ENCODE measurements around the gene RUBCNL.

Gene RUBCNL

DNA sequence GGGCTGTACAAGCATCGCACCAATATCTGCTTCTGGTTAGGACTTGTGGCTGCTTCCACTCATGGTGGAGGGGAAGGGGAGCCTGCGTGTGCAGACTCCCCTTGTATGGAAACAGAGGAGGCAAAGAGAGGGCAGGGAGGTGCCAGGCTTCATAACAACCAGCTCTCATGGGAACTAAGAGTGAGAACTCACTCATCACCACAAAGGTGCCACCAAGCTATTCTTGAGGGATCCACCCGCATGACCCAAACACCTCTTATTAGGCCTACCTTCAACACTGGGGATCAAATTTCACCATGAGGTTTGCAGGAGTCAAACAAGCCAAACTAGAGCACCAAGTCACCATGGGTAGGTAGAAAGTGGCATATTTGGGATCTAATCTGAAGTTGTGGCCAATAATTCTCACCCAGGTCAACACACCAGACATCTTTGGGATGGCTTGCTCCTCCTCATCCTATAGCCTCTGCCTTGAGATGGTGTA is 46.4 kb downstream of the RUBCNL start:
- no peak for DNase-seq (ENCODE audit: low spot score)

DNA sequence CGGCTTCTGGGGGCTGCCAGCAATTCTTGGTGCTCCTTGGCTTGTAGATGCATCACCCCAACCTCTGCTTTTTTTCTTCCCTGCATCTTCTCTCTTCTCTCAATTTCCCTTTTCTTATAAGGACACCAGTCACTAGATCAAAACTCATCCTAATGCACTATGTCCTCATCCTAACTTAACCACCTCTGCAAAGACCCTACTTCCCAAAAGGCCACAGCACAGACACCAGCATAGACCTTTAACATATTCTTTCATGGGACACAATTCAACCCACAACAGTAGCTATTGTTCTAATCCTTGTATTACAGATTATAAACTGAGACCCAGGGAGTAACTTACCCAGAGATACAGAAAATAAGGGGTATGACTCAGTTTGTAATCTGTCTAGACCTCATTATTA is 47.0 kb downstream of the RUBCNL start:
- no peak for DNase-seq (ENCODE audit: low spot score)

DNA sequence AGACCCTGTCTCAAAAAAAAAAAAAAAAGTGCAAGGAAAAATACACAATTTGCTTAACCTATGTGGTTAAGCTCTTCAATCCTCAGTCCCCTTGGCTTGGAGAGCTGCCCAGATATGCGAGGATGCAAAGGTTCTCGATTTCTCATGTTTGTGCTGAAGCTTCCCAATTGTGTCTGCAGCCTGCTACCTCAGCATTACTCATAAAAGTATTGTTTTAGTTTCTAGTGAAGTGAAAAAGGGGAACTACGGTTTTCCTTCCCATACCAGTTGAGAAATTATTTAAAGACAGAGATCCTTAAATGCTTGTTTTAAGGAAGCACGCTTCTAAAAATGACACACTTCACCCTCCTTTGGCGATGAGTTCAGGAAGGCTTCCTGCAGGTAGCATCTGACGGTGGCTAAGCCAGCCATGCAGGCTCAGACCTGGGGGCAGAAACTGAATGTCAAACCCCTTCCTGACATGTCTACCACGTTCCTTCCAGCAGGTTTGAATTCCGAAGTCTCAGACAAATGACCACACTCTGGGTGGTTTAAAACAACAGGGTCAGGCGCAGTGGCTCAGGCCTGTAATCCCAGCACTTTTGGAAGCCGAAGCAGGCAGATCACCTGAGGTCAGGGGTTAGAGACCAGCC is 47.9 kb downstream of the RUBCNL start:
- DNase-seq (ENCODE audit: low spot score) = peak; percentile 80

- DNase-seq (ENCODE audit: low spot score) = no peak
These were observed 49.4 kb downstream of the RUBCNL start for GRCh38 chr13:46337700-46338099.

- no peak for DNase-seq (ENCODE audit: low spot score)
These were observed 52.8 kb downstream of the RUBCNL start for GRCh38 chr13:46334035-46334822.

- DNase-seq (ENCODE audit: low spot score) = no peak
These were observed 54.3 kb downstream of the RUBCNL start for GRCh38 chr13:46332772-46333171.

DNA sequence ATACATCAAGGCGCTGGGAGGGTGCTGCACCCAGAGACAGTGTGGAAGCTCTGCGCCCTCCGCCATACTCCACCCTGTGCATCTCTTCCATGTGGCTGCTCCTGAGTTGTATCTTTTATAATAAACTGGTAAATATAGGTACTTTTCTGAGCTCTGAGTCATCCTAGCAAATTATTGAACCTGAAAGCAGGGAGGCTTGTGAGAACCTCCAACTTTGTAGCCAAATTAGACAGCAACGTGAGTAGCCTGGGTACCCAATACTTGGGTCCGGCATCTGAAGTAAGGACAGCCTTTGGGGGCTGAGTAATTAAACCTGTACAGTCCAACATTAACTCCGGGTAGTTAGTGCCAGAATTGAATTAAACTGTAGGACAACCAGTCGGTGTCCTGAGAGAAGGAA is 57.4 kb downstream of the RUBCNL start:
- no peak for DNase-seq (ENCODE audit: low spot score)

- no peak for DNase-seq (ENCODE audit: low spot score)
These were observed 59.8 kb downstream of the RUBCNL start for GRCh38 chr13:46327246-46327645.

- no peak for DNase-seq (ENCODE audit: low spot score)
These were observed 62.1 kb downstream of the RUBCNL start for GRCh38 chr13:46324976-46325375.

DNA sequence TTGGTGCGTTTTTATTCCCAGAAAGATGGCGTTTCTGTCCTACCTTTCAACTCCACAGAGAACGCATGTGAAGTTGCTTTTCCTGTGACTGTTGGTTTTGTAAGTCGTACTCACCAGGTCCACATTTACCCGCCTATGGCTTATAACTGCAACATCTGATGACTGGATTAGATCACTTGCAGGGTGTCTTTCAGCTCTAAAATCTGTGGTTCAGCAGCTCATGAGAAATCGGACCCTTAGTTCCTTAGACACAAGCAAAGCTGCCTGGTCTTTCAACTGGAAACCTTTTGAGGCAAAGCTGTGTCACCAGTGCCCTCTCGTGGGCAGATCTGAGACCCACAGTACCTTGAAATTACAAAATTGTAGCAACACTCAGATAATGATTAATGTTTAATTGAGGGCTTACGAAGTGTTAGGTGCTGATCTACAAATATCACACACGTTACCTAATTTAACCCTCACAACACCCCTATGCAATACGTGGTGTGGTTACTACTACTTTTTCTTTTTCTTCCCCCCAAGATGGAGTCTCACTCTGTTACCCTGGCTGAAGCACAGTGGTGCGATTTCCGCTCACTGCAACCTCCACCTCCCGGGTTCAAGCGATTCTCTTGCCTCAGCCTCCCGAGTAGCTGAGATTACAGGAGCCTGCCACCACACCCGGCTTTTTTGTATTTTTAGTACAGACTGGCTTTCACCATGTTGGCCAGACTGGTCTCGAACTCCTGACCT is 65.4 kb downstream of the RUBCNL start:
- peak; percentile 61 for DNase-seq (ENCODE audit: low spot score)

DNA sequence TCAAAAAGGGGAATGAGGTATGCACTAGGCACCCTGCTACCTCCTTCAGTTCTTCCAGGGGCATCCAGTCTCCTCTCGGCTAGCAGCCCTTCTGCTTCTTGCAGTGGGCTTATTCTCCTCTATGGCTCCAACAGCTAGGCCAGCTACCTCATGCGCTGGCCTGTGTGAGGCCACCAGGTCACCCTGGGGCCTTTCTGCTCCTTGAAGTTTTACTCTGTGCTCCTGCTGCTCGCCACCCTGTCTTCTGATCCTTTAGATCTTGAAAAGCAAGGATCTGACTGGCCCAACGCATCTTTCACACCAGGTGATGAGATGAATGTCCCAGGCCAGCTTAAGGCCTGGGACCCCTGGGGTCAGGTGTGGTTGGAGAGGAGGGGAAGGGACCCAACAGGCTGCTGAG is 66.2 kb downstream of the RUBCNL start:
- DNase-seq (ENCODE audit: low spot score) = no peak

DNA sequence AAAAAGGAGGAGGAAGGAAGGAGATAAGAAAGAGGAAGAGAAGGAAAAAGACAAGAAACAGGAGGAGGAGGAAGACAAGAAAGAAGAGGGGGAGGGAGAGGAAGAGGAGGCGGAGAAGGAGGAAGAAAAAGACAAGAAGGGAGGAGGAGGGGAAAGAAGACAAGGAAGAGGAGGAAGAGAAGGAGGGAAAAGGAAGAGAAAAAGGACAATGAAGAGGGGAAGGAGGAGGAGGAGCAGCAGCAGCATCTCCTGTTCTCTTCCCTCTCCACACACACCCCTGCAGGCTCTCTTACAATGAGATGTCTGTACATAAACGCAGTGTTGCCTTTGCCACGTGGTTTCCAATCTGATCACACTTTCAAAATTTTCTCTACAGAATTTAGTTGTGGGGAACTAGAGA is 66.6 kb downstream of the RUBCNL start:
- DNase-seq (ENCODE audit: low spot score) = no peak

DNA sequence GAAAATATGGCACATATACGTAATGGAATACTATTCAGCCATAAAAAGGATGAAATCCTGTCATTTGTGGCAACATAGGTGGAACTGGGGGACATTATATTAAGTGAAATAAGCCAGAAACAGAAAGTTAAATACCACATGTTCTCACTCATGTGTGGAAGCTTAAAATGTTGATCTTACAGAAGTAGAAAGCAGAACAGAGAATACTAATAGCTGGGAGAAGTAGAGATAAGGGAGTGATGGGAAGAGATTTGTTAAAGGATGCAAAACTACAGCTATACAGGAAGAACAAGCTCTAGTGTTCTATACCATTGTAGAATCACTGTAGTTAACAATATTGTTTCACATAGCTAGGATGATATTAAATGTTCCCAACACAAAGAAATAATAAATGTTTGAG is 68.1 kb downstream of the RUBCNL start:
- no peak for DNase-seq (ENCODE audit: low spot score)

DNA sequence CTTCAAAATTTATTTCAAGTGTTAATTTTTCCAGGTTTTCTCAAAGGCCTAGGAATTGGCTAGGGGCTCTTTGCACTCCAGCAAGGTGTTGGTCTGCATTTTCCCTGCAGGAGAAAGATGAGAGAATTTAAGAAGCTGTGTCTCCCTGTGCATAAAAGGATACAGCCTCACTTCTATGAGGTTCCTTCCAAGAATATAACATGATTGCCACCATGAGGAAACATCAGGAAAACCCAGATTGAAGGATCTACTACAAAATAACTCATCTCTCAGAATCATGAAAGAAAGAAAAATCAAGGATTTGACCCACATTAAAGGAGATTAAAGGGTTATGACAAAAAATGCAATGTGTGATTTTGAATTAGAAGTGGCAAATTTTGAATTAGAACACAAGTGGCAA is 69.9 kb downstream of the RUBCNL start:
- DNase-seq (ENCODE audit: low spot score) = no peak

GRCh38 chr13:46315491-46316075 is 71.5 kb downstream of the RUBCNL start:
- DNase-seq (ENCODE audit: low spot score) = no peak

- DNase-seq (ENCODE audit: low spot score) = no peak
These were observed 72.0 kb downstream of the RUBCNL start for GRCh38 chr13:46315036-46315435.

DNA sequence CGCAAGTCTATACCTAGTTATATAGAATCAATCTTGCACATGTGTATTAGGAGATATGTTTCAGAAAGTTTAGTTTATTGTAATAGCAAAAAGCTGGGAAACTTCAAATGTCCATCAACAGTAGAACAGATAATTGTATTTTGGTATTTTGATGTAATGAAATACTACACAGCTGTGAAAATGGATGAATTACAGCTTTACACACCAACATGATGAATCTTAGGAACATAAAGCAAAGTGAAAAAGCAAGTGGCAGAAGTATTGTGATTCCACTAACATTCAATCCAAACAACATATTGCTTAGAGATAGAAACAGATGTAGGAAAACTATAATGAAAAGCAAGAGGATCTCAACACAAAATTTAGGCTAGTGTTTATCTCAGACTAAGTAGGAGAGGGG is 72.5 kb downstream of the RUBCNL start:
- DNase-seq (ENCODE audit: low spot score) = no peak

- no peak for DNase-seq (ENCODE audit: low spot score)
These were observed 73.4 kb downstream of the RUBCNL start for GRCh38 chr13:46313432-46314257.

GRCh38 chr13:46313024-46313423 is 74.0 kb downstream of the RUBCNL start:
- no peak for DNase-seq (ENCODE audit: low spot score)

DNA sequence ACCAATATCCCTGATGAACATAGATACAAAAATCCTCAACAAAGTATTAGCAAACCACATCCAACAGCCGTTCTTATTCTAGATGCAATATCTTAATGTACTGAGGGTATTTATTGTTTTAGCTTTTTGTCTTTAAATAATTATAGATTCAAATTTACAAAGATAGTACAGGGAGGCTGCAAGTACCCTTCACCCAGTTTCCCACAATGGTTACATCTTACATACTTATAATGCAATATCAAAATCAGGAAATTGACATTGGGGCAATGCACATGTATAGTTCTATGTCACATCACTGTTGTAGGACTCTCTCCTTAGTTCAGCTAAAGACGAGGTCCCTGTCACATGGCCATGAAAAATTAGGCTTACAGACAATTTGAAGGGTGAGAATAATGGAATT is 75.8 kb downstream of the RUBCNL start:
- no peak for DNase-seq (ENCODE audit: low spot score)

- no peak for DNase-seq (ENCODE audit: low spot score)
These were observed 77.0 kb downstream of the RUBCNL start for GRCh38 chr13:46310066-46310465.

DNA sequence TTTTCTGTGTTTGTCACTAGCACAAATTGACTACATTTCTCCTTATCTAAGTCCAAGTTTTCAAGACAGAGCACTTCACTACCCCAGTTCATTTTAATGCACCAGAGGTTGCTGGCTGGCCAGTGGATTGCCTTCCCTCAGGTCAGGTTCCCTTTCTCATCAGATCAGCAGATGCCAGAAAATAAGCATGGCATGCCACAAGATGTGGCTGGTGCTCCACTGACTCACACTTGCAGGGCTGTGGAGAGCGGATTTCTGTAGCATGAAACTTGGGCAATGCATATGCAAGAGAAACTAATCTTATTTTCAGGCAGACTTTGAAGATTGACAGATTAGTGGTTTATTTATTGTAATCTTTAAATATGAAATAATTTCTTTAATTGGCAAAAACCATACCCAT is 79.5 kb downstream of the RUBCNL start:
- DNase-seq (ENCODE audit: low spot score) = no peak

All from kidney tubule cell (primary cell).